A549 (cell line): ENCODE data around the gene HOATZ. TPM values are rescaled to one million over a fixed set of nuclear protein-coding genes. Genes with fewer than 3 reads are reported as not detected.

Source experiments
- ATAC-seq, 2 experiments: fragments of 200-7000 bp in 1 of 2; fragments of >200 bp in 1 of 2; cut with Nextera tagmentation in 1 of 2; cut with Tn5 transposase in 1 of 2; 3 replicates each; pipeline versions ENCODE4 v1.8.0 to v1.9.1; 2018 to 2020; ENCODE audit warnings: mild to moderate bottlenecking in 1 of 2, moderate library complexity in 1 of 2
- CTCF ChIA-PET: fragments of 300-600 bp; sonication (Branson Sonifier 250); formaldehyde crosslinking; extraction: SDS; loops from one replicate; lab custom pipeline; 2021; ENCODE audit warnings: antibody characterized with exemption, inconsistent platforms; lab: Yijun Ruan, JAX
- POLR2A ChIA-PET: fragments of 350-600 bp; formaldehyde crosslinking; extraction: SDS; loops from one replicate; lab custom pipeline; 2021; ENCODE audit warnings: antibody characterized with exemption, inconsistent platforms; lab: Yijun Ruan, JAX
- DNase-seq, 2 experiments: peaks; one replicate each; pipeline versions ENCODE4 v3.0.0 to v3.0.0-alpha.2; 2011 to 2016; ENCODE audit warnings: low read depth in 1 of 2, low spot score in 1 of 2
- FAIRE-seq: peaks from 2 replicates; lab custom pipeline; 2011; peaks lifted over from hg19 to GRCh38; lab: Jason Lieb, UNC
- H3K27ac ChIP-seq, 2 experiments: fragments of >200 bp; sonication (Bioruptor Twin); formaldehyde crosslinking; 3 replicates each; pipeline ENCODE4 v1.5.1; 2016 to 2017
- H3K4me1 ChIP-seq: fragments of >200 bp; sonication (Bioruptor Twin); formaldehyde crosslinking; 3 replicates; pipeline ENCODE4 v1.6.1; 2016
- H3K4me2 ChIP-seq: fragments of >200 bp; sonication (Bioruptor Twin); formaldehyde crosslinking; 3 replicates; pipeline ENCODE4 v1.6.1; 2016
- H3K4me3 ChIP-seq: fragments of >200 bp; sonication (Bioruptor Twin); formaldehyde crosslinking; 3 replicates; pipeline ENCODE4 v1.5.1; 2016
- H3K9me3 ChIP-seq: fragments of >200 bp; sonication (Bioruptor Twin); formaldehyde crosslinking; 3 replicates; pipeline ENCODE4 v1.6.1; 2016
- CBX2 ChIP-seq: fragments of 200-600 bp; sonication (generic); IDR thresholded peaks from 2 replicates; pipeline ENCODE4 v1.6.1; 2016; ENCODE audit warnings: low read depth, mild to moderate bottlenecking, borderline replicate concordance
- CBX8 ChIP-seq: fragments of 200-600 bp; sonication (generic); IDR thresholded peaks from 2 replicates; pipeline ENCODE4 v1.6.1; 2016
- CHD2 ChIP-seq: fragments of 150-350 bp; IDR thresholded peaks from 2 replicates; pipeline ENCODE4 v1.6.1; 2014; ENCODE audit warnings: low read length; ENCODE audit not compliant: partially characterized antibody
- ESRRA ChIP-seq: fragments of 150-350 bp; IDR thresholded peaks from 2 replicates; pipeline ENCODE4 v1.6.1; 2014; ENCODE audit warnings: mild to moderate bottlenecking, low read length, borderline replicate concordance
- FOXS1 ChIP-seq: fragments of 250-450 bp; sonication (Bioruptor Pico); IDR thresholded peaks from 2 replicates; pipeline ENCODE4 v1.5.0; 2020; ENCODE audit warnings: mild to moderate bottlenecking, moderate library complexity
- HEYL ChIP-seq: fragments of 250-450 bp; sonication (Bioruptor Pico); IDR thresholded peaks from 2 replicates; pipeline ENCODE4 v1.8.0; 2021; ENCODE audit warnings: mild to moderate bottlenecking, moderate library complexity
- HOXB13 ChIP-seq: fragments of 250-450 bp; sonication (Bioruptor Pico); IDR thresholded peaks from 2 replicates; pipeline ENCODE4 v1.5.0; 2020; ENCODE audit warnings: low read depth, mild to moderate bottlenecking, moderate library complexity
- HOXB5 ChIP-seq: fragments of 250-450 bp; sonication (Bioruptor Pico); IDR thresholded peaks from 2 replicates; pipeline ENCODE4 v1.5.0; 2020; ENCODE audit warnings: mild to moderate bottlenecking, moderate library complexity
- MAFK ChIP-seq: fragments of 450-650 bp; IDR thresholded peaks from 2 replicates; pipeline ENCODE4 v1.6.1; 2014; ENCODE audit not compliant: partially characterized antibody
- MAX ChIP-seq: IDR thresholded peaks from 2 replicates; pipeline ENCODE4 v1.6.1; 2012
- MYC ChIP-seq: IDR thresholded peaks from 2 replicates; pipeline ENCODE4 v1.6.1; 2012; ENCODE audit warnings: mild to moderate bottlenecking, inconsistent platforms, low read length, improper control_type of control experiment, borderline replicate concordance
- NFE2L2 ChIP-seq: fragments of 150-350 bp; conservative IDR thresholded peaks from 2 replicates; pipeline ENCODE4 v1.6.1; 2014; ENCODE audit warnings: low read length
- NR3C1 ChIP-seq: fragments of >200 bp; sonication (Bioruptor Twin); formaldehyde crosslinking; IDR thresholded peaks from 3 replicates; pipeline ENCODE4 v1.6.1; 2017
- PBX3 ChIP-seq: IDR thresholded peaks from 2 replicates; pipeline ENCODE4 v1.6.1; 2012
- PHF8 ChIP-seq: fragments of 200-600 bp; sonication (generic); IDR thresholded peaks from 2 replicates; pipeline ENCODE4 v1.6.1; 2016; ENCODE audit warnings: low read depth, mild to moderate bottlenecking, antibody characterized with exemption, moderate library complexity, borderline replicate concordance
- POLR2AphosphoS2 ChIP-seq: conservative IDR thresholded peaks from 2 replicates; pipeline ENCODE4 v1.6.1; 2012; ENCODE audit warnings: low read length, improper control_type of control experiment, inconsistent platforms
- RAD21 ChIP-seq, 2 experiments: fragments of >200 bp in 1 of 2; sonication (Bioruptor Twin) in 1 of 2; formaldehyde crosslinking in 1 of 2; IDR thresholded peaks in 1 of 2; conservative IDR thresholded peaks in 1 of 2; 2 replicates in 1 of 2; 3 replicates in 1 of 2; pipeline ENCODE4 v1.6.1; 2012 to 2018; ENCODE audit warnings: inconsistent platforms in 1 of 2
- RFX5 ChIP-seq: fragments of 450-650 bp; IDR thresholded peaks from 2 replicates; pipeline ENCODE4 v1.7.1; 2014; ENCODE audit warnings: antibody characterized with exemption, mild to moderate bottlenecking, moderate library complexity
- TP53 ChIP-seq: fragments of 250-450 bp; sonication (Bioruptor Pico); IDR thresholded peaks from 2 replicates; pipeline ENCODE4 v1.5.0; 2021; ENCODE audit warnings: mild to moderate bottlenecking, moderate library complexity
- USF2 ChIP-seq: fragments of 450-650 bp; IDR thresholded peaks from 2 replicates; pipeline ENCODE4 v1.6.1; 2014; ENCODE audit warnings: antibody characterized with exemption
- ZC3H11A ChIP-seq: fragments of 450-650 bp; IDR thresholded peaks from 2 replicates; pipeline ENCODE4 v1.6.1; 2014; ENCODE audit warnings: antibody characterized with exemption, mild to moderate bottlenecking
- ZFP36 ChIP-seq: fragments of 450-650 bp; IDR thresholded peaks from 2 replicates; pipeline ENCODE4 v1.6.1; 2014; ENCODE audit warnings: borderline replicate concordance; ENCODE audit not compliant: partially characterized antibody
- ZNF302 ChIP-seq: fragments of 250-450 bp; sonication (Bioruptor Pico); IDR thresholded peaks from 2 replicates; pipeline ENCODE4 v1.9.0; 2021; ENCODE audit warnings: inconsistent platforms, mild to moderate bottlenecking, moderate library complexity
- WGBS: methylation state at CpG from one replicate; pipeline ENCODE4 v1.1.6; 2017; ENCODE audit errors: missing lambda C conversion rate; 5-methylcytosine and 5-hydroxymethylcytosine counted together
- polyA plus RNA-seq, 4 experiments: library from polyadenylated mRNA; depleted of rRNA in 3 of 4; stranded (reverse); fragments of >200 nt; fragmentation: RNase III in 1 of 4; extraction: RNeasy Plus Mini Kit Qiagen cat#74134 plus additional on column Dnase treatment in 1 of 4; gene quantifications; 2 replicates in 3 of 4; 3 replicates in 1 of 4; pipeline ENCODE4 v1.2.3, GENCODE V29; 2011 to 2017

Gene HOATZ
- polyA plus RNA-seq, 2 of the 4 experiments (the other 2 are of a cell fraction) = not detected

GRCh38 chr11:111527279-111527678 lies 12.7 kb downstream of the HOATZ start:
- peaks cover 28% of the 10 kb centered on the region for H3K4me1 ChIP-seq
- no peak overlapping the region for H3K4me3 ChIP-seq
- CTCF ChIA-PET = no interaction called here
- DNase-seq (no peak), ATAC-seq (no peak), FAIRE-seq (no peak)
- WGBS = 89% methylated on average over 1 of the region's 1 CpG
- H3K4me2 ChIP-seq = no peak overlapping the region
- POLR2A ChIA-PET = no interaction called here
- no peaks in the 10 kb centered on the region for H3K9me3 ChIP-seq
- TF ChIP-seq CBX8 (no peak), MAFK (peak; percentile 81), PHF8 (no peak)
- no peak overlapping the region for H3K27ac ChIP-seq

GRCh38 chr11:111528557-111528956 lies 14.0 kb downstream of the HOATZ start:
- TF ChIP-seq RFX5 (no peak), MAX (no peak), FOXS1 (CRISPR knock-in tag) (no peak), RAD21 (conservative IDR thresholded peaks at IDR 0.05 in 1 of 2, IDR thresholded peaks at IDR 0.05 in 1 of 2) (no peak), NFE2L2 (no peak), ZC3H11A (no peak), HOXB5 (CRISPR knock-in tag) (no peak), ESRRA (no peak)
- TF ChIP-seq, all 56 proteins: peak for 0
- ChIA-PET POLR2A (no interaction called here), CTCF (interaction anchor here (0.6 to 1.0 kb wide), 3 partner anchors 16 to 74 kb away, joined by 3 to 4 read pairs (median 4); partner anchors contain the start of gene BTG4)
- no peak overlapping the region; a peak in 1 of 6 replicates for H3K27ac ChIP-seq
- H3K4me3 ChIP-seq = no peak overlapping the region
- ATAC-seq (no peak), DNase-seq (no peak), FAIRE-seq (no peak)
- whole genome bisulfite sequencing = 68% methylated on average over 1 of the region's 1 CpG
- no peaks in the 10 kb centered on the region for H3K9me3 ChIP-seq
- no peak overlapping the region for H3K4me2 ChIP-seq
- peaks cover 33% of the 10 kb centered on the region for H3K4me1 ChIP-seq

GRCh38 chr11:111530091-111530490 lies 15.5 kb downstream of the HOATZ start:
- H3K27ac ChIP-seq = peak overlapping the region in 1 of 2 experiments; percentile 26; a peak in 1 of 6 replicates
- 84% methylated on average over 3 of the region's 3 CpGs for WGBS
- H3K4me3 ChIP-seq = no peak overlapping the region
- peaks cover 36% of the 10 kb centered on the region for H3K4me1 ChIP-seq
- CTCF ChIA-PET = no interaction called here
- TF ChIP-seq TP53 (CRISPR knock-in tag) (no peak), HEYL (CRISPR knock-in tag) (no peak), CHD2 (no peak), ZNF302 (CRISPR knock-in tag) (no peak), ZFP36 (no peak), USF2 (no peak), NR3C1 (no peak), HOXB13 (no peak), POLR2AphosphoS2 (no peak), MYC (no peak), CBX2 (no peak), PBX3 (no peak)
- no peaks in the 10 kb centered on the region for H3K9me3 ChIP-seq
- FAIRE-seq (no peak), DNase-seq (no peak), ATAC-seq (no peak)
- H3K4me2 ChIP-seq = no peak overlapping the region
- POLR2A ChIA-PET = interaction anchor here (2.3 kb wide), 1 partner anchor 17 kb away, joined by 6 read pairs; the partner anchor contains the start of gene BTG4
